C4-2B (cell line): ENCODE measurements around the gene EGLN2.

Experiments used
- ZFX ChIP-seq: fragments of 450-650 bp; IDR thresholded peaks from 2 replicates; pipeline ENCODE4 v1.6.1; 2017
- TF ChIP-seq, protein P1 (sequence below): fragments of 450-650 bp; conservative IDR thresholded peaks from 2 replicates; pipeline ENCODE4 v1.5.1; 2017; ENCODE audit warnings: mild to moderate bottlenecking

DNA sequence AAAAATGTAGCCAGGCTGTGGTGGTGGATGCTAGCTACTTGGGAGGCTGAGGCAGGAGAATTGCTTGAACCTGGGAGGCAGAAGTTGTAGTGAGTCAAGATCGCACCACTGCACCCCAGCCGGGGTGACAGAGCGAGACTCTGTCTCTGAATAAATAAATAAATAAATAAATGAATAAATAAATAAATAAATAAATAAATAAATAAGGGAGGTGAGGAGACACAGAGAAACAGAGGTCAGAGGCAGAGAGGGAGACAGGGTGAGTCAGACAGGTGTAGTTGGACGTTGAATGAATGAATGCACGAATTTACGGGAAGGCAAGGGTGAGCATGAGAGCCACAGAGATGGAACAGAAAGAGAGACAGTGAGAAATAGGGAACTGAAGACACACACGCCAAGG is 17.9 kb upstream of the EGLN2 start:
- TF ChIP-seq, protein P1, sequence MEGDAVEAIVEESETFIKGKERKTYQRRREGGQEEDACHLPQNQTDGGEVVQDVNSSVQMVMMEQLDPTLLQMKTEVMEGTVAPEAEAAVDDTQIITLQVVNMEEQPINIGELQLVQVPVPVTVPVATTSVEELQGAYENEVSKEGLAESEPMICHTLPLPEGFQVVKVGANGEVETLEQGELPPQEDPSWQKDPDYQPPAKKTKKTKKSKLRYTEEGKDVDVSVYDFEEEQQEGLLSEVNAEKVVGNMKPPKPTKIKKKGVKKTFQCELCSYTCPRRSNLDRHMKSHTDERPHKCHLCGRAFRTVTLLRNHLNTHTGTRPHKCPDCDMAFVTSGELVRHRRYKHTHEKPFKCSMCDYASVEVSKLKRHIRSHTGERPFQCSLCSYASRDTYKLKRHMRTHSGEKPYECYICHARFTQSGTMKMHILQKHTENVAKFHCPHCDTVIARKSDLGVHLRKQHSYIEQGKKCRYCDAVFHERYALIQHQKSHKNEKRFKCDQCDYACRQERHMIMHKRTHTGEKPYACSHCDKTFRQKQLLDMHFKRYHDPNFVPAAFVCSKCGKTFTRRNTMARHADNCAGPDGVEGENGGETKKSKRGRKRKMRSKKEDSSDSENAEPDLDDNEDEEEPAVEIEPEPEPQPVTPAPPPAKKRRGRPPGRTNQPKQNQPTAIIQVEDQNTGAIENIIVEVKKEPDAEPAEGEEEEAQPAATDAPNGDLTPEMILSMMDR = no peak
- no peak for TF ChIP-seq ZFX
